SHP77 (cell line): ENCODE results near the gene SPATS2.

Experiments
- DNase-seq, 2 experiments: peaks; one replicate each; lab custom pipeline; 2025; lab: John Stamatoyannopoulos, UW

Gene SPATS2

GRCh38 chr12:49556391-49557186 is 189.3 kb downstream of the SPATS2 start:
- DNase-seq: no peak

DNA sequence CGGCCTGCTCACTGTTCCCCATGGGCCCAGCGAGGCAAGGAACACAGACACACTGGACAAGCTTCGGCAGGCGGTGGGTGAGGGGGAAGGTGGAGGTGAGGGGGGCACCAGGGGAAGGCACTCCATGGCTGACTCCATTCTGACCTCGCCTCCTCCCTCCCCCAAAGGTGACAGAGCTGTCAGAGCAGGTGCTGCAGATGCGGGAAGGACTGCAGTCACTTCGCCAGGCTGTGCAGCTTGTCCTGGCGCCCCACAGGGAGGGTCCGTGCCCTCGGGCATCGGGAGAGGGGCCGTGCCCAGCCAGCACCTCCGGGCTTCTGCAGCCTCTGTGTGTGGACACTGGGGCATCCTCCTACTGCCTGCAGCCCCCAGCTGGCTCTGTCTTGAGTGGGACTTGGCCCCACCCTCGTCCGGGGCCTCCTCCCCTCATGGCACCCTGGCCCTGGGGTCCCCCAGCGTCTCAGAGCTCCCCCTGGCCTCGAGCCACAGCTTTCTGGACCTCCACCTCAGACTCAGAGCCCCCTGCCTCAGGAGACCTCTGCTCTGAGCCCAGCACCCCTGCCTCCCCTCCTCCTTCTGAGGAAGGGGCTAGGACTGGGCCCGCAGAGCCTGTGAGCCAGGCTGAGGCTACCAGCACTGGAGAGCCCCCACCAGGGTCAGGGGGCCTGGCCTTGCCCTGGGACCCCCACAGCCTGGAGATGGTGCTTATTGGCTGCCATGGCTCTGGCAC is 190.1 kb downstream of the SPATS2 start:
- no peak for DNase-seq

DNA sequence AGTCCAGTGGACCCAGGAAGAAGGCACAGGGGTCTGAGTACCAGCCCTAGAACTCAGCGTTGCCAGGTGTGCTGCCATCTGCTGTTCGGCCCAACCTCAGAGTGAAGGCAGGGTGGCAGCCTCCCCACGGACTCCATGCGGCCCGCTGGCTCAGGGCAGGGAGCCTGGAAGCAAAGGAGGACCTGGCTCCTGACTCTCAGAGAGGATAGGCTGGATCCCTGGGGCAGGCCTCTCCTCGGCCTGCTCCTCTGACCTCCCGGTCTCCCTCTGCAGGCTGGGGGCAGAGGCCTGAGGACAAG is 190.6 kb downstream of the SPATS2 start:
- no peak for DNase-seq

GRCh38 chr12:49558526-49558925 is 191.3 kb downstream of the SPATS2 start:
- no peak for DNase-seq

DNA sequence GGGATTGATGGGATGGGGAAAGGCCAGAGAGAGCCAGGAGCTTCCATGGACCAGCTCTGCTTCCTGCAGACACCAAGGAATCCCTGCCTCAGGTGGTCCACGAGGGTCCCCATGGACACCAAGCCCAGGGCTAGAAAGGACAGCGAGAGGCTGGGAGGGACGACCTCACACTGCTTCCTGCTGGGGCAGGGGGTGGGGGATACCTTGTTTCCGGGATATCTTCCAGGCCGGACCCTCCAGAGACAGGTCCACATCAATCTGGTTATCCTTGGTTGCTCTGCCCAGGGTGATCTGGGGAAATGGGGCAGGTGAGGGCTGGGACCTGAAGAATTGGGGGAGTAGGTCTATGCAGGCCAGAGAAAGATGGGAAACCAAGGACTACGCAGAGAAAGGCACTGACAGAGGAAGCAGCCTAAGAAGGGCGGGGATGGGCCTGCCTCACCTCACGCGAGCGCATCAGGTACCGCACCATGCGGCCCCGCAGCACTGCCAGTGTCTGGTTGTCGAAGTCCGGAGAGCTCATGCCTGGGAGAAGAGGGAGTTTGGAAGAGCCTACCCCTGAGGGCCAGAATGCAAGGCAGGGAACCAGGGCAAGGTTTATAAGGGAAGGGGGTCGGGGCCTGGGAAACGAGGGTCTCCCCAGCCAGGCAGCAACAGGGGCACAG is 191.9 kb downstream of the SPATS2 start:
- no peak for DNase-seq

GRCh38 chr12:49560695-49561094 is 193.4 kb downstream of the SPATS2 start:
- DNase-seq: no peak

DNA sequence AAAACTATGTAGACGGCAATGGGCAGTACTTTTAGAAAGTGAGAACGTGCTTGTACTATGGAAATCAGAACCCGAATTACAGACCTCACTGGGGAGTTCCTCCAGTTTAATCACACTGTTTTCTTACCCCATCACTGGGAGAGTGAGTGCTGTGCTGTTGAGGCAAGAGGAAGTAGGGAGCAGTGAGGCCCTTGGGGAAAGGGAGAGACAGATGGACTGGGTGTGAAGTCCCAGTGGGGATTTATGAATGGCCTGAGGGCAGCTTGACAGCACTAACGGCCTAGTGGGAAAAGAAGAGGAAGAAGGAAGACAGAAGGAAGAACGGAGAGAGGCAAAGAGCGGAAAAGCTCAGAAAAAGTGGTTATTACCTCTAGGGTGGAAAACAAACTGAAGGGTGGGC is 195.0 kb downstream of the SPATS2 start:
- DNase-seq: no peak

DNA sequence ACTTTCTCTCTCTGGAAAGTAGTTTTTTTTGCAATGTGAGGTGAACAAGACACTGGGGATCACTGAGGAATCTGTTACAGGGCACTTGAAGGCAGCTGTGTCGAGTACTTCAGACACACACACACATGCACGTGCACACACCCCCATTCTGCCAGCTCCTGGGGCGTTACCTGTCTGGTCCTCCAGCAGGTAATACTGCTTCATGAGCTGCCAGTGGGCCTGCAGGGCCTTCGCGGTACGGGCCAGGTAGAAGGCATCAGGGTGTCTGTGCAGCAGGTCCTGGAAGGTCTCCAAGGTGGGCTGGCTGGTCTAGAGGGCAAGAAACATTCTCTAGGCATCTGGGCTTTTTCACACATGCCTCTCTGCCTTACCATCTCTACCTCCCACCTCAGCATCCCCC is 195.6 kb downstream of the SPATS2 start:
- DNase-seq: no peak

DNA sequence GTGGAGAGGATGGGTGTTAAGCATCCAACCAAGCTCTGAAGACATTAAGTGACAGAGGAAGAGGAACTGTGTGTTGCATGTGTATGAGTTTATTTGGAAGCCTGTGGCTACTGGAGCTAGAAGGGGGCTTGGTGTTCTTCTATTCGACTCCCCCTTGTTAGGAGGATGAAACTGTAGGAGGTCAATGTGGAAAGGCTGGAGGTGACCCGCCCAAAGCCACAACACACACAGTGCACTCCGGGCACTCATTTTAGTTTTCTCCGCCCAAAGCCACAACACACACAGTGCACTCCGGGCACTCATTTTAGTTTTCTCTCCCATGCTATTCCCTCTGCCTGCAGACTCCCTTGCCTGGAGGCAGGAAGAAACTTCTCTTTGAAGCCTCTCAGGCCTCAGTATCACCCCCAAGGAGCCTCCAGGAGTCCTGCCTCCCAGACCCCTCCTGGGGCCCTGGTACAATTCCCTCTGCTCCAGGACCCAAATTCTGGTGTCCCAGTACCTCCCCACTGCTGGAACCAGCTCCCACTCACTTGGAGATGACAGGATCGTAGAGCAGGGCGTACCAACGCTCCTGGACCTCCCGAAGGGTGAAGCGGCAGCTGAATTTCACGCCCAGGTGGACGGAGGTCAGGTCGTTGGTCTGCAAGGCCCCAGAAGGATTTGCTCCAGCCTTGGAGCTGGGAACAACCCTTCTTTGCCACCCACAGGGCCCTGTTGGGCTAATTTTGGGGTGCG is 196.9 kb downstream of the SPATS2 start:
- DNase-seq: no peak

- no peak for DNase-seq
These were observed 197.6 kb downstream of the SPATS2 start for GRCh38 chr12:49564686-49565405.

DNA sequence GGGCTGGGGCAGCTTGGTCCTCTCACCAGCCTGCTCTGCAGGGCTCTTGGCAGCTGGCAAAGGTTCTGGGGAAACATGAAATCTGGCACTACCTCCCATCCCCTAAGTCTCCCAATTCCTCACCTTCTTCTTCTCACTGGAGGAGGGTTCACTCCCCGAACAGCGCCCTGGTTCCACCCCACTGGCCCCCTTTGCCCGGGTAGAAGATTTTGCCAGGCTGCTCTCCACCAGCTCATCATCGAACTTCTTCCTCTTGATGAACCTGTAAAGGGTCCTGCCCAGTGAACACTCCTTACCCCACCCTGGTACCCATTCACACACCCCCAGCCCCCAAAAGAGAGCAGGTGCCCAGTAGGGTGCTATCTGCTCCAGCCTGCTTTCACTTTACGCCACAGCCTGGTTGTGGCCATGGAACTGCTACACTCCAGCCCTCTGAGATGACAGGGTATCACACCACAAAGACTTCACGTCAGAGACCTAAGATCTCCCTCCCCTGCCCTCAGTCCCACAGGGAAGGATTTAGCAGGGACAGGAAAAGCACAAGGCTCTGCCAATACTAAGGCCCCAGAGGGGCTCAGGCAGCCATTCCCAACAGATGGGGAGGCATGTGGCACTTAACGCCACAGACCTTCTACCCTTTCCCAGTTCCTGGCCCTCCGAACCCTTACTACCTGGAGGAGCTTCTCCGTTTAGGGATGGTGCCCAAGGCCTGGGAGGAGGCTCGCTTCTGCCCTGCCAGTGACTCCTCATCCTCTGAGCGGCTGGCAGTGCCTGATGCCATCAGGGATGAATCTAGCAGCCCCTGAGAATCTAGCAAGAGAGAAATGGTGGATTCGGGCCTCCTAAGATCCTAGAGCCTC is 198.4 kb downstream of the SPATS2 start:
- DNase-seq: no peak

GRCh38 chr12:49566361-49566760 is 199.1 kb downstream of the SPATS2 start:
- no peak for DNase-seq

DNA sequence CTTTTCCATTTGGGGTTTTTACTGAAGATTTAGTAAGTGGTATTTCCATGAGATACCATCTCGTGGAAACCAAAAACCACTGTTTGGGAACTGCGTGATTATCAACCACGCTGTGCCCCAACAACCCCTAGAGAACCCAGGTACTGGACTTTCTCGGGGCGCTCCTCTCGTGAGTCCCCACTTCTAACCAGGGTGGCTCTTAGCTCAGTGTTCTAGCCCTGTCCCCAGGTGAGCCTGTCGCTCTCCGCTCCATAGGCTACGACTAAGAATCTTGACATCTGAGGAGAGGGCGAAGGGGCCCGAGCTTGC is 200.0 kb downstream of the SPATS2 start:
- DNase-seq: no peak

- DNase-seq: peak; percentile 86 to 93
These were observed 200.6 kb downstream of the SPATS2 start, which contains the start of gene MCRS1 for GRCh38 chr12:49567611-49568441. Gene MCRS1 (minus strand): TSS chr12:49568142. CDS start chr12:49566731, 1,411 bp downstream.

- DNase-seq: no peak
These were observed 201.3 kb downstream of the SPATS2 start for GRCh38 chr12:49568442-49569162.
